Coronary artery (tissue), 2 donors: Measurements from ENCODE around the gene CTTNBP2.

Experiments used
- DNase-seq: peaks from one replicate; pipeline ENCODE4 v3.0.0-alpha.2; 2017; ENCODE audit warnings: low spot score
- H3K27ac ChIP-seq, 2 donors: fragments of 200-600 bp; sonication (generic); one replicate each; pipeline ENCODE4 v1.5.1; 2016 to 2019
- H3K4me3 ChIP-seq: fragments of 200-600 bp; sonication (generic); 2 replicates; pipeline ENCODE4 v1.5.1; 2016; ENCODE audit warnings: mild to moderate bottlenecking, moderate library complexity
- CTCF ChIP-seq: fragments of 200-600 bp; sonication (generic); IDR thresholded peaks from one replicate; pipeline ENCODE4 v1.5.1; 2019; ENCODE audit warnings: antibody characterized with exemption

Gene CTTNBP2

GRCh38 chr7:117777335-117778142 lies 95.7 kb downstream of the CTTNBP2 start:
- no peak for DNase-seq
- no peak for TF ChIP-seq CTCF
- Histone ChIP-seq H3K4me3 (no peak overlapping the region), H3K27ac (no peak overlapping the region)

- H3K4me3 ChIP-seq: no peak overlapping the region
- no peak for DNase-seq
- H3K27ac ChIP-seq: no peak overlapping the region
- no peak for TF ChIP-seq CTCF
These were observed 97.0 kb downstream of the CTTNBP2 start for GRCh38 chr7:117776224-117776623.

- DNase-seq: no peak
- no peak for TF ChIP-seq CTCF
These were observed 97.4 kb downstream of the CTTNBP2 start for GRCh38 chr7:117775801-117776200.

GRCh38 chr7:117774943-117775342 lies 98.3 kb downstream of the CTTNBP2 start:
- TF ChIP-seq CTCF: no peak
- DNase-seq: no peak
- Histone ChIP-seq H3K4me3 (no peak overlapping the region), H3K27ac (no peak overlapping the region)

More at GRCh38 chr7:117775801-117776200, 97.4 kb downstream of the CTTNBP2 start:
- Histone ChIP-seq H3K4me3 (no peak overlapping the region), H3K27ac (no peak overlapping the region)

- Histone ChIP-seq H3K27ac (no peak overlapping the region), H3K4me3 (no peak overlapping the region)
- no peak for TF ChIP-seq CTCF
- no peak for DNase-seq
These were observed 100.8 kb downstream of the CTTNBP2 start for GRCh38 chr7:117772421-117772820.

- no peak overlapping the region for H3K27ac ChIP-seq
- H3K4me3 ChIP-seq: no peak overlapping the region
- no peak for DNase-seq
- TF ChIP-seq CTCF: no peak
These were observed 101.5 kb downstream of the CTTNBP2 start for GRCh38 chr7:117771756-117772155.

- TF ChIP-seq CTCF: no peak
- Histone ChIP-seq H3K27ac (no peak overlapping the region), H3K4me3 (no peak overlapping the region)
- no peak for DNase-seq
These were observed 104.2 kb downstream of the CTTNBP2 start for GRCh38 chr7:117769085-117769484.
